ENCODE measurements around the gene MAPRE2.

MAPRE2 gene

GRCh38 chr18:35038881-35039491 is 2.2 kb upstream of the MAPRE2 start:
- DNase-seq: no peak

- DNase-seq: no peak
Measured at GRCh38 chr18:35040638-35040987, 600 bp upstream of the MAPRE2 start.

- DNase-seq: no peak
Measured at GRCh38 chr18:35041815-35042387, 688 bp downstream of the MAPRE2 start.

GRCh38 chr18:35042389-35043071 is 1.3 kb downstream of the MAPRE2 start:
- DNase-seq: no peak

- no peak for DNase-seq
Measured at GRCh38 chr18:35043207-35043606, 2.0 kb downstream of the MAPRE2 start.

- no peak for DNase-seq
Measured at GRCh38 chr18:35045121-35045520, 3.9 kb downstream of the MAPRE2 start.

GRCh38 chr18:35045806-35046205 is 4.6 kb downstream of the MAPRE2 start:
- no peak for DNase-seq

GRCh38 chr18:35047697-35048292 is 6.6 kb downstream of the MAPRE2 start:
- no peak for DNase-seq

GRCh38 chr18:35049111-35050027 is 8.2 kb downstream of the MAPRE2 start:
- no peak for DNase-seq

GRCh38 chr18:35050028-35050546 is 8.9 kb downstream of the MAPRE2 start:
- no peak for DNase-seq

GRCh38 chr18:35050705-35051195 is 9.5 kb downstream of the MAPRE2 start:
- no peak for DNase-seq

GRCh38 chr18:35051641-35052377 is 10.6 kb downstream of the MAPRE2 start:
- DNase-seq: no peak

- DNase-seq: no peak
Measured at GRCh38 chr18:35054401-35054800, 13.2 kb downstream of the MAPRE2 start.

- DNase-seq: no peak
Measured at GRCh38 chr18:35055105-35055504, 13.9 kb downstream of the MAPRE2 start.

GRCh38 chr18:35055726-35056125 is 14.5 kb downstream of the MAPRE2 start:
- no peak for DNase-seq

GRCh38 chr18:35059280-35059927 is 18.2 kb downstream of the MAPRE2 start:
- no peak for DNase-seq

GRCh38 chr18:35060122-35060815 is 19.1 kb downstream of the MAPRE2 start:
- DNase-seq: no peak

- no peak for DNase-seq
Measured at GRCh38 chr18:35061336-35061735, 20.1 kb downstream of the MAPRE2 start.

GRCh38 chr18:35061804-35062203 is 20.6 kb downstream of the MAPRE2 start:
- DNase-seq: no peak

GRCh38 chr18:35062408-35062807 is 21.2 kb downstream of the MAPRE2 start:
- DNase-seq: no peak

Measured in T1000 (cell line).